AG09309 (cell line): ENCODE measurements around the gene MGST1.
"Not testable (repeated sequence)": the region's sequence is repeated elsewhere in the genome, so short reads cannot be mapped to it uniquely, and the experiment has no call there.

Experiments
- DNase-seq: peaks from one replicate; pipeline ENCODE4 v3.0.0-alpha.2; 2010; ENCODE audit warnings: low read depth
- H3K4me3 ChIP-seq: 2 replicates; pipeline ENCODE4 v1.5.1; 2011; ENCODE audit warnings: mild to moderate bottlenecking, low read depth, low read length, moderate library complexity; ENCODE audit not compliant: control insufficient read depth
- TF ChIP-seq, protein P1 (sequence below): IDR thresholded peaks from 2 replicates; pipeline ENCODE4 v1.5.1; 2011; ENCODE audit warnings: mild to moderate bottlenecking, low read depth, low read length, inconsistent platforms; ENCODE audit not compliant: insufficient read depth, control insufficient read depth; ENCODE audit errors: missing control alignments

MGST1 gene

DNA sequence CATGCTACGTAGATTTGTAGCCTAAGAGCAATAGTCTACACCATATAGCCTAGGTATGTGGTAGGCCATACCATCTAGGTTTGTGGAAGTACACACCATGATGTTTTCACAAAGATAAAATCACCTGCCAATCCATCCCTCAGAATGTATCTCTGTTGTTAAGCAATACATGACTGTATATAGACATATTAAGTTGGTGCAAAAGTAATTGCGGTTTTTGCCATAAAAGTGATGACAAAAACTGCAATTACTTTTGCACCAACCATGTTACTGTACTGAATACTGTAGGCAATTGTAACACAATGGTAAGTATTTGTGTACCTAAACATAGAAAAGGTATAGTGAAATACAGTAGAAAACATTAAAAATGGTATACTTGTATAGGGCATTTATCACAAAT lies 40.5 kb downstream of the MGST1 start:
- TF ChIP-seq, protein P1, sequence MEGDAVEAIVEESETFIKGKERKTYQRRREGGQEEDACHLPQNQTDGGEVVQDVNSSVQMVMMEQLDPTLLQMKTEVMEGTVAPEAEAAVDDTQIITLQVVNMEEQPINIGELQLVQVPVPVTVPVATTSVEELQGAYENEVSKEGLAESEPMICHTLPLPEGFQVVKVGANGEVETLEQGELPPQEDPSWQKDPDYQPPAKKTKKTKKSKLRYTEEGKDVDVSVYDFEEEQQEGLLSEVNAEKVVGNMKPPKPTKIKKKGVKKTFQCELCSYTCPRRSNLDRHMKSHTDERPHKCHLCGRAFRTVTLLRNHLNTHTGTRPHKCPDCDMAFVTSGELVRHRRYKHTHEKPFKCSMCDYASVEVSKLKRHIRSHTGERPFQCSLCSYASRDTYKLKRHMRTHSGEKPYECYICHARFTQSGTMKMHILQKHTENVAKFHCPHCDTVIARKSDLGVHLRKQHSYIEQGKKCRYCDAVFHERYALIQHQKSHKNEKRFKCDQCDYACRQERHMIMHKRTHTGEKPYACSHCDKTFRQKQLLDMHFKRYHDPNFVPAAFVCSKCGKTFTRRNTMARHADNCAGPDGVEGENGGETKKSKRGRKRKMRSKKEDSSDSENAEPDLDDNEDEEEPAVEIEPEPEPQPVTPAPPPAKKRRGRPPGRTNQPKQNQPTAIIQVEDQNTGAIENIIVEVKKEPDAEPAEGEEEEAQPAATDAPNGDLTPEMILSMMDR = no peak
- DNase-seq = no peak
- no peak overlapping the region for H3K4me3 ChIP-seq

- TF ChIP-seq, protein P1 = no peak
- DNase-seq = peak; percentile 25
- no peak overlapping the region for H3K4me3 ChIP-seq
These were observed 42.1 kb downstream of the MGST1 start for GRCh38 chr12:16389594-16389993.

GRCh38 chr12:16392846-16393535 lies 45.5 kb downstream of the MGST1 start:
- no peak for DNase-seq
- H3K4me3 ChIP-seq = no peak overlapping the region
- TF ChIP-seq, protein P1 = no peak

GRCh38 chr12:16399101-16399500 lies 51.7 kb downstream of the MGST1 start:
- TF ChIP-seq, protein P1 = no peak
- H3K4me3 ChIP-seq = no peak overlapping the region
- DNase-seq = no peak

DNA sequence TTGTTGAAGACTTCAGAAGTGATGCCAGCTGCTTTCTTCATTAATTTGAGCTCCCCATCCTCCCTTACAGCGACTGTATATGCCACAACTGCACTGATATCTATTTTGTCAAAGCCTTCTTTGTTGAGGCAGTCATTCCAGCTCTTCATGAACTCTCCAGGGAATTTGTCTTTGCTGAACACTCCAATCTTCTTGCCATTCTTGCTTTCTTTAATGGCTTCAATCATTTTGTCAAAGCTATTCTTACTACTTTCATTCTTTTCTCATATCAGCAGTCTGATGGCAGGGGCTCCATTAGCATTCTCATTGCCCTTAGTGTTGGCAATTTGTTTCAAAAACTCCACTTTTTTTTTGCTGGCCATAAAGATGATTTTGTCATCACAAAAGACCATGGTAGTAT lies 54.4 kb downstream of the MGST1 start:
- H3K4me3 ChIP-seq, DNase-seq: not testable (repeated sequence)

DNA sequence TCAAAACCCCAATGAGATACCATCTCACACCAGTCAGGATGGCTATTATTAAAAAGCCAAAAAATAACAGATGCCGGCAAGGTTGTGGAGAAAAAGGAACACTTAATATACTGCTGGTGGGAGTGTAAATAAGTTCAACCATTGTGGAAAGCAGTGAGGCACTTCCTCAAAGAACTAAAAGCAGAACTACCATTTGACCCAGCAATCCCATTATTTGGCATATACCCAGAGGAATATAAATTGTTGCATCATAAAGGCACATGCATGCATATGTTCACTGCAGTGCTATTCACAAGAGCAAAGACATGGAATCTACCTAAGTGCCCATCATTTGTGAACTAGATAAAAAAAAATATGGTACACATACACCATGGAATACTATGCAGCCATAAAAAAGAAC lies 59.9 kb downstream of the MGST1 start:
- DNase-seq = no peak
- TF ChIP-seq, protein P1 = no peak

More for the DNA sequence above, 59.9 kb downstream of the MGST1 start:
- no peak overlapping the region for H3K4me3 ChIP-seq
